Kidney capillary endothelial cell (primary cell): ENCODE measurements around the gene UQCR10.

Source experiments
- DNase-seq: peaks from one replicate; pipeline ENCODE4 v3.0.0-alpha.2; 2018; ENCODE audit warnings: low spot score

The UQCR10 gene

GRCh38 chr22:29765905-29766631 lies 1.1 kb upstream of the UQCR10 start:
- no peak for DNase-seq

- peak; percentile 96 for DNase-seq
Observed at GRCh38 chr22:29766632-29767170, 468 bp upstream of the UQCR10 start, which contains the start of gene ZMAT5. Gene ZMAT5 (minus strand): TSS chr22:29767007. CDS start chr22:29748544, 18,463 bp downstream.

DNA sequence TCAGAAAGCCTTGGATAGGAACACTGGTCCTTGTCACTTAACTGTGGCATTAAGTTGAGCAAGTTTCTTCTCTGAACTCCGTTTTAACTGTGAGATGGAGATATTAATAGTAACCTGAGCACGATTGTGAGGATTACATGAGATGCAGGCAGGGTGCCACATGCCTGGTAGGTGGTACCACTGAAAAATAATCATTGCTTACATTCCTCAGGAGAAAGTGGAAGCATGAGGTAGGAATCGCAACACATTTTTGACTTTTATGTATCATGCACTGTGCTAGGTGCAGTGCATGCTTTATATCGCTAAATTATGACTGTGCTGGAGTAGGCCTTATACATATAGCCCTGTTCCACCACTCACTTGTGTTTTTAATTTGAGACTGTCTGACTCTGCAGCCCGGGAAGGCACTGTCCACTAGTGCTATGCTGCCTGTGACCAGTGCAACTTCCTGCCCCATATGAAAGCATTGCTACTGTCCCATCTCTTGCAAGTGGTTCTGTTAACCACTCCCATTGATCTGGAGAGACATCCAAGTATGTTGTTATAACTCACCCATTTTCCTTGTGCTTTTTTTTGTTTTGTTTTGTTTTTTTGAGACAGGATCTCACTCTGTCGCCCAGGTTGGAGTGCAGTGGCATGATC lies 1.0 kb downstream of the UQCR10 start:
- peak; percentile 36 for DNase-seq

- DNase-seq, result no peak
Observed at GRCh38 chr22:29769723-29770321, 2.7 kb downstream of the UQCR10 start.

DNA sequence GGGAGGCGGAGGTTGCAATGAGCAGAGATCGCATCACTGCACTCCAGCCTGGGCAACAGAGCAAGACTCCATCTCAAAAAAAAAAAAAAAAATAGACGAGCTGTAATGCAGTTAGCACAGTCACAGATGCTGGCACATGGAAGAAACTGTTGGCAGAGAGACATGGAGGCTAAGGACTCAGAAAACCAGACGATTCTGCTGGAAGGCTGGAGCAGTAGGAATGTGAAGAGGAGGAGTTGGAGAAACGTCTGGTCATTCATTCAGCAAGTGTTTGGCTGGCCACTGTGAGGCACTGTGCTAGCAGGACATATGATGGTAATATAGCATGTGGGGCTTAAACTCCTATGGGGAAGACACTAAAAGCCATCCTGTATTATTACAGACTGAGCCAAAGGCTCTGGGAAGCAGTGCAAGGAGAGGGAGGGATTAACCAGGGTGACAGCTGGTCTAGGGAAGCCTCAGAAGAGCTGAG lies 5.0 kb downstream of the UQCR10 start:
- no peak for DNase-seq

GRCh38 chr22:29773233-29773632 lies 6.1 kb downstream of the UQCR10 start:
- DNase-seq, result no peak

GRCh38 chr22:29780220-29780619 lies 13.1 kb downstream of the UQCR10 start:
- DNase-seq, result no peak

GRCh38 chr22:29780748-29781676 lies 13.8 kb downstream of the UQCR10 start:
- no peak for DNase-seq

DNA sequence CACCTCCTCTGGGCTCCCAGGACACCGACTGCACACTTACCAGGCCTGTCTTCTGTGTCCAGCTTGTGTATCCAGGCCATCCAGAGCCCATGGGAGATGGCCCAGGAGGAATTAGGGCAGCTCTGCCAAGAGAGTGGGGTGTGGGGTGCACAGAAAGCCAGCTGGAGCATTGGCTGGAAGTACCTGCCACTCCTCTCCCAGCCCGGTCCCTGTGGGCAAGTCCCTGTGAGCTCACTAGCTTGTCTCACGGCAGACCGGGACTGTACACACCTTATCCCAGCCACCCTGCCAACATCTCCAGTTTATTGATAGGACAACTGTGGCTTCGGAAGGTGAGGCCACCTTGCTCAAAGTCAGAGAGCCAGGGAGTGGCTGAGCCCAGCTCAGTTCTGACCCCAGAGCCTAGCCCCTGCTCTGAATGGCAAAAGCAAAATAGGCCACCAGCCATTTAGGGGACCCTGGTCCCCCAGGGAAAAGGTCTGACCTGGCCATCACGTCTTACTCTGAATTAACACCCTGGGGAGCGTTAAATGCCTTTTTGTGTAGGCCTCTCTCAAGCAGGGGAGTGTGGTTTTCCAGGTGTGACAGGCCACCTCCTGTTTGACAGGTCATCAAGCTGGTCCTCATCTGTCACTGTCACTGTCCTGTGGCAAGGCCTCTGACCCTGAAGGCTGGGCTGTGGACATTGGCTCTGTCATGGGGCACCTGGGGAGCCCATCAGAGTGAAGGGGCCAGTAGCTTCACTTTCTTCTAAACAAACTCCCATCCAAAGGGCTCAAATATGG lies 15.1 kb downstream of the UQCR10 start:
- DNase-seq, result no peak

DNA sequence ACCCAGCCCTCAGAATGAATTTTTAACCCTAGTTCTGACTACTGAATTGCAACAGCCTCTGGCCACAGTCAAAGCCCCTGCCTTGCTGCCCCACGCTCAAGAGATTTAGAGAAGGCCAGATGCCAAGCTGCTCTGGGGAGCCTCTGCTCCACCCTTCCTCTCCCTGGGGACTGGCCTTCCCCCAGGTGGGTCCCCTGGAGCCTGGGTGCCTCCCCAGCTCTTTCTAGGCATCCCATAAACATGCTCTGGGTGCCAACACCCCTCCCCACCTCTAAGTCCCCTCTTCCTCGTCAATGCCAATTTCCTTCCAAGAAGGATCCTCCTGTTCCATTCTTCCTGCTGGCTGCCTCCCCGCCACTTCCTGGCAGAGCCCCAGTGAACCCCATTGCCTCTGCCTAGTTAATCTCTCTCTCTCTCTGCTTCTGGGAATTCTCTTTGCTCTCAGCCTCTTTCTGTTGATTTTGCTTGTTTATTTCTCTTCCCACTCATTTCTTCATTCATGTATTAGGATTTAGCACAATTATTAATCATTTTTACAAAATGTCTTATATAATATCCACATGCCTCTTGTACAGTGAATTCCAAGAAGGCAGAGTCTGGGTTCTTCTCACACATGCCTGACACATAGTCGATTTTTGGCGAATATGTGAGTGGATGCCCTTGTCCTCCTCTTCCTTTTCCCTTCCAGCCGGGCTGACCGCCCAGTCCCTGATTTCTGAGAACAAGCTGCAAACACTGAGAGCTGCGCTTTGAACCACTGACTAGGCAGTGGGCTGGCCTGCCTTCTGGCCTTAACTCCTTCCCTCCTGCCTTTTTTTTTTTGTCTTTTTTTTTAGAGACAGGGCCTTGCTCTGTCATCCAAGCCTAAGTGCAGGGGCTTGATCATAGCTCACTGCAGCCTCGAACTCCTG lies 17.5 kb downstream of the UQCR10 start:
- no peak for DNase-seq

DNA sequence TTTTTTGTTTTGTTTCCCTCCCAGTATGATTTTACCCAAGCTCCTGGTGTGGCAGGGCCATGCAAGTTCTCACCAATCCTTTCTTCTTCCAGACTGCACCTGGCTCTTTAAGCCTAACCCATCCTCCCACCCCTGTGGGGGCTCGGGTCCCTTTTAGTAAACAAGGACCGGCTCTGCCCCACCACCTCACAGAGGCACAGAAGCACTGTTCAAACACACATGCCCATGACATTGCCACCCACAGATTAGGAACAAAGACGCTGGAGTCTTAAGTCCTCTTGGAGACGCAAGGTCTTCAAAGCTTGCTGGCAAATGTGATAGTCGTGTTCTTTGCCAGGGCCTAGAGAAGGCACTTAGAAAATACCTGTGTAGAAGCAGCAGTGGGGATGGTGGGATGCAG lies 18.9 kb downstream of the UQCR10 start:
- no peak for DNase-seq

DNA sequence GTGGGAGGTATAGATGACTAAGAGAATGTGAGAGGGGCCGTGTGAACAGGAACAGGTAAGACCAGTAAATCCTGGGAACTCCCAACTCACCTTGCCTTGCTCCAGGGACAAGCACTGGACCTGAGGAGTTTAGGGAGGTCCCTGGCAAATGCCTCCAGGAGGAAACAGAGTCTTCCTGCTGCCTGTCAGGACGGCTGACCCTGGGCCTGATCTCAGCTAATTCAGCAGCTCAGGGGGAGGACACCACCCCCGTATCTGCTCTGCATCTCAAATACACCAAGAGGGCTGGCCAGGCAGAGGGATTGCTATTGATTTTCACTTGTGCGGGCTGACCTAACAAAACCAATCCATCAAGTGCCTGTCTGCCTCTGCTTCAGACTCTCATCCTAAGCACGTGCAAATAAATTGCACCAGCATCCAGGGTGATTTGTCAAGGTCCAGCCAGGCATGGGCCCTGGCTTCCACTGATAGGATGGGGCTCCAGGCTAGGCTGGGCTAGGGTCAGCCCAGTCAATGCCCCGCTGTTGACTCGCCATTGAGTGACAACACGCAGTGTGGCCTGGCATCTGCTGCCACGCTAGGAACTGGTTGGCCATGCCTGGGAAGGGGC lies 20.3 kb downstream of the UQCR10 start:
- no peak for DNase-seq

GRCh38 chr22:29788339-29789279 lies 21.4 kb downstream of the UQCR10 start:
- DNase-seq, result no peak

DNA sequence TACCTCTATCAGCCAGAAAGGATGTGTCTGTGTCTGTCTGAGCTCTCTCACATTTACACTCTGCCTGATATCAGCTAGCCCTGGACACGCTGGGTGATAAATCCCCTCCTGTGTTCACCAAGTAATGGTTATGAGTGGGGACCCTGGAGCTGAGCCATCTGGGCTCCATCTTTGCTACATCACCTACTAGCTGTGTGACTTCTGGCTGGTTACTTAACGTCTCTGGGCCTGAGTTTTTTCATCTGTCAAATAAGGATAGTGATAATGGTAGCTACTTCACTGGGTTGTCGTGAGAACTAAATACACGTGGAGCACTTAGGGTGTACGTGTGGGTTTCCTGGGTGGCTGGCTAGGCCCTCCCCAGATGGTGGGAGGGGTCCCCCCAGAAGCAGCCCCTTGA lies 22.9 kb downstream of the UQCR10 start:
- no peak for DNase-seq

GRCh38 chr22:29793396-29793795 lies 26.2 kb downstream of the UQCR10 start:
- no peak for DNase-seq

DNA sequence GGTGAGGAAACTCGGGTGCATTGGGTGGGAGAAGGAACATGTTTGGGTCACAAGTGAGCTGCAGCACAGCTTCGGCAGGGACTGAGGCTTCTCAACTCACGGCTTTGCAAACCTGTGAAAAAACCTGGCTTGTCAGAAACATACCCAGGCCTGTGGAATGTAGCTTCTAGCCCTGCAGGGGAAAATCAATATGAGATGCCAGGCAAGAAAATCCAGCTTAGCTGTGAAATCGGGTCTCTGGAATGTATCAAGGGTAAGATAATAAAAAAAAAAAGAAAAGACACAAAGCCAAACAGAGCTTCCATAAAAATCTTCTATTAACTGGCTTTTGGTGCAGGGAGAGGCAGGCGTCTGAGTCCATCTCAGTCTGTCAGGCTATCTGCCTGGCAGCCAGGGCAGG lies 28.5 kb downstream of the UQCR10 start:
- DNase-seq, result no peak

- DNase-seq, result no peak
Observed at GRCh38 chr22:29797351-29797750, 30.2 kb downstream of the UQCR10 start.

GRCh38 chr22:29798318-29798717 lies 31.1 kb downstream of the UQCR10 start:
- DNase-seq, result no peak
